Mesenchymal stem cell (in vitro differentiated cells and primary cell): Measurements from ENCODE around the gene MYO15B.

Experiments
- DNase-seq: peaks from one replicate; pipeline ENCODE4 v3.0.0-alpha.2; 2013
- H2AFZ ChIP-seq: one replicate; pipeline ENCODE4 v1.6.1; 2013; ENCODE audit warnings: low read depth, mild to moderate bottlenecking, control low read depth, inconsistent platforms, low read length, moderate library complexity
- H2AK5ac ChIP-seq: 2 replicates; pipeline ENCODE4 v1.6.1; 2013; ENCODE audit warnings: low read length, moderate library complexity, mild to moderate bottlenecking, inconsistent platforms; ENCODE audit not compliant: severe bottlenecking
- H2BK120ac ChIP-seq: one replicate; pipeline ENCODE4 v1.6.1; 2013; ENCODE audit warnings: low read depth, mild to moderate bottlenecking, inconsistent platforms, low read length, moderate library complexity
- H2BK12ac ChIP-seq, 2 experiments: one replicate each; pipeline ENCODE4 v1.6.1; 2013; ENCODE audit warnings: inconsistent platforms in 2 of 2, low read length in 2 of 2, mild to moderate bottlenecking in 2 of 2, moderate library complexity in 2 of 2, control low read depth in 1 of 2
- H2BK15ac ChIP-seq: one replicate; pipeline ENCODE4 v1.6.1; 2013; ENCODE audit warnings: mild to moderate bottlenecking, low read depth, inconsistent platforms; ENCODE audit not compliant: poor library complexity, severe bottlenecking
- H2BK5ac ChIP-seq: 2 replicates; pipeline ENCODE4 v1.6.1; 2013; ENCODE audit warnings: low read depth, mild to moderate bottlenecking, low read length, control low read depth, inconsistent platforms; ENCODE audit not compliant: poor library complexity, severe bottlenecking
- H3K14ac ChIP-seq, 2 experiments: one replicate each; pipeline ENCODE4 v1.6.1; 2013; ENCODE audit warnings: inconsistent platforms in 2 of 2, low read length in 2 of 2, control low read depth in 1 of 2, mild to moderate bottlenecking in 1 of 2, moderate library complexity in 1 of 2
- H3K18ac ChIP-seq, 2 experiments: one replicate each; pipeline ENCODE4 v1.6.1; 2013; ENCODE audit warnings: inconsistent platforms in 2 of 2, low read length in 2 of 2, control low read depth in 1 of 2, low read depth in 1 of 2, mild to moderate bottlenecking in 1 of 2
- H3K23ac ChIP-seq, 2 experiments: one replicate each; pipeline ENCODE4 v1.6.1; 2013; ENCODE audit warnings: inconsistent platforms in 2 of 2, low read length in 2 of 2, mild to moderate bottlenecking in 2 of 2, moderate library complexity in 2 of 2, control low read depth in 1 of 2
- H3K27ac ChIP-seq: 2 replicates; pipeline ENCODE4 v1.5.1; 2013; ENCODE audit warnings: mild to moderate bottlenecking, moderate library complexity, low read length, control low read depth, inconsistent platforms; ENCODE audit not compliant: poor library complexity, severe bottlenecking
- H3K27me3 ChIP-seq, 2 experiments: 2 replicates each; pipeline versions ENCODE4 v1.6.1 to v1.7.0; 2013; ENCODE audit warnings: low read length in 2 of 2, mild to moderate bottlenecking in 2 of 2, moderate library complexity in 2 of 2, control low read depth in 1 of 2, inconsistent platforms in 1 of 2; ENCODE audit not compliant: control insufficient read depth in 1 of 2, insufficient read depth in 1 of 2
- H3K36me3 ChIP-seq, 2 experiments: 2 replicates each; pipeline versions ENCODE4 v1.6.1 to v1.7.0; 2013; ENCODE audit warnings: low read length in 2 of 2, control low read depth in 1 of 2, inconsistent platforms in 1 of 2, low read depth in 1 of 2, mild to moderate bottlenecking in 1 of 2; ENCODE audit not compliant: insufficient read depth in 2 of 2, control insufficient read depth in 1 of 2
- H3K4ac ChIP-seq, 2 experiments: one replicate each; pipeline ENCODE4 v1.6.1; 2013; ENCODE audit warnings: inconsistent platforms in 2 of 2, low read length in 2 of 2, mild to moderate bottlenecking in 2 of 2, moderate library complexity in 2 of 2, control low read depth in 1 of 2, low read depth in 1 of 2
- H3K4me1 ChIP-seq: 2 replicates; pipeline ENCODE4 v1.6.1; 2013; ENCODE audit warnings: low read depth, low read length, control low read depth; ENCODE audit not compliant: control insufficient read depth, insufficient read depth
- H3K4me2 ChIP-seq: 2 replicates; pipeline ENCODE4 v1.6.1; 2013; ENCODE audit warnings: low read length, mild to moderate bottlenecking, inconsistent platforms; ENCODE audit not compliant: poor library complexity, severe bottlenecking
- H3K4me3 ChIP-seq, 2 experiments: 2 replicates each; pipeline versions ENCODE4 v1.5.1 to v1.7.0; 2013; ENCODE audit warnings: low read length in 2 of 2, mild to moderate bottlenecking in 2 of 2, control low read depth in 1 of 2, low read depth in 1 of 2; ENCODE audit not compliant: insufficient read depth in 1 of 2
- H3K79me1 ChIP-seq: replicated peaks from 2 replicates; pipeline ENCODE4 v1.6.1; 2013; ENCODE audit warnings: mild to moderate bottlenecking, control low read depth, low read length, inconsistent platforms; ENCODE audit not compliant: poor library complexity, severe bottlenecking
- H3K9ac ChIP-seq: 2 replicates; pipeline ENCODE4 v1.7.0; 2013; ENCODE audit warnings: mild to moderate bottlenecking, low read length, moderate library complexity
- H3K9me3 ChIP-seq: 2 replicates; pipeline ENCODE4 v1.7.0; 2013; ENCODE audit warnings: mild to moderate bottlenecking, low read length; ENCODE audit not compliant: control insufficient read depth
- H4K8ac ChIP-seq: one replicate; pipeline ENCODE4 v1.6.1; 2013; ENCODE audit warnings: inconsistent platforms, mild to moderate bottlenecking, low read length, moderate library complexity
- H4K91ac ChIP-seq: one replicate; pipeline ENCODE4 v1.6.1; 2013; ENCODE audit warnings: mild to moderate bottlenecking, low read length, inconsistent platforms
- WGBS: methylation state at CpG from one replicate; pipeline ENCODE4 v1.1.7; 2013; ENCODE audit warnings: mixed read lengths; 5-methylcytosine and 5-hydroxymethylcytosine counted together

MYO15B gene

DNA sequence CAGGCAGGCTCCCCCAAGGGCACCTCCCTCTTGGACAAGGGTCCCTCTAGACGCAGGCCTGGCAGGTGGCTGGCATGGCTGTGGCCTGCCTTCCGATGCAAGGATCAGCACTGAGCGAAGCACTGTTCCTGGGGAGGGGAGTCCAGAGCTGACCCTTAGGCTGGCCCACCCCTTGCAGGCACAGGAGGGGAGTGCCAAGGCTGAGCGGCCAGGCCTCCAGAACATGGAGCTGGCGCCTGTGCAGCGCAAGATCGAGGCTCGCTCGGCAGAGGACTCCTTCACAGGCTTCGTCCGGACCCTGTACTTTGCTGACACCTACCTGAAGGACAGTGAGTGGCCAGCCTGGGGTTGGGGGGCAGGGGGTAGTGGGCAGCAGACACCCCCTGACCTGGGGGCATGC is 16.8 kb upstream of the MYO15B start:
- H2BK5ac ChIP-seq: no peak overlapping the region
- H3K4me2 ChIP-seq: no peak overlapping the region
- H3K36me3 ChIP-seq: peaks cover 0 to 8% of the 10 kb centered on the region in 2 experiments
- H3K9me3 ChIP-seq: no peaks in the 10 kb centered on the region
- no peak overlapping the region for H2AFZ ChIP-seq
- H2BK120ac ChIP-seq: no peak overlapping the region
- H2AK5ac ChIP-seq: no peak overlapping the region
- no peak overlapping the region for H3K4ac ChIP-seq
- H3K4me1 ChIP-seq: peaks cover 13% of the 10 kb centered on the region
- H3K18ac ChIP-seq: no peak overlapping the region
- H4K8ac ChIP-seq: peak overlapping the region; percentile 55
- H3K27ac ChIP-seq: no peak overlapping the region
- H3K14ac ChIP-seq: no peak overlapping the region
- 88% methylated on average over 11 of the region's 11 CpGs for WGBS
- no peak overlapping the region for H2BK15ac ChIP-seq
- H3K9ac ChIP-seq: no peak overlapping the region
- H3K4me3 ChIP-seq: no peak overlapping the region
- H3K23ac ChIP-seq: no peak overlapping the region
- no peaks in the 10 kb centered on the region for H3K79me1 ChIP-seq
- H4K91ac ChIP-seq: no peak overlapping the region
- no peak for DNase-seq
- H3K27me3 ChIP-seq: peaks cover 0 to 54% of the 10 kb centered on the region in 2 experiments
- H2BK12ac ChIP-seq: no peak overlapping the region

GRCh38 chr17:75571197-75571884 is 16.3 kb upstream of the MYO15B start:
- no peaks in the 10 kb centered on the region for H3K79me1 ChIP-seq
- H3K9me3 ChIP-seq: no peaks in the 10 kb centered on the region
- peak overlapping the region in 1 of 2 experiments; percentile 43 for H2BK12ac ChIP-seq
- no peak overlapping the region for H2BK5ac ChIP-seq
- no peak overlapping the region for H2AK5ac ChIP-seq
- H3K4ac ChIP-seq: no peak overlapping the region
- no peak overlapping the region for H3K9ac ChIP-seq
- peaks cover 0 to 8% of the 10 kb centered on the region in 2 experiments for H3K36me3 ChIP-seq
- peaks cover 9% of the 10 kb centered on the region for H3K4me1 ChIP-seq
- no peak overlapping the region for H3K27ac ChIP-seq
- 69% methylated on average over 11 of the region's 15 CpGs for WGBS
- no peak overlapping the region for H2BK120ac ChIP-seq
- H2BK15ac ChIP-seq: no peak overlapping the region
- peak; percentile 38 for DNase-seq
- peak overlapping the region in 1 of 2 experiments; percentile 32 for H3K23ac ChIP-seq
- H3K4me3 ChIP-seq: no peak overlapping the region
- H4K91ac ChIP-seq: peak overlapping the region; percentile 22
- H3K18ac ChIP-seq: peak overlapping the region in 1 of 2 experiments; percentile 63
- no peak overlapping the region for H3K4me2 ChIP-seq
- peak overlapping the region; percentile 55 for H4K8ac ChIP-seq
- H3K14ac ChIP-seq: no peak overlapping the region
- H3K27me3 ChIP-seq: peaks cover 0 to 53% of the 10 kb centered on the region in 2 experiments
- H2AFZ ChIP-seq: peak overlapping the region; percentile 76

- Histone ChIP-seq H3K27ac (no peak overlapping the region), H2AFZ (no peak overlapping the region), H3K23ac (no peak overlapping the region), H2BK120ac (no peak overlapping the region), H2BK5ac (no peak overlapping the region), H3K4me3 (no peak overlapping the region), H3K9ac (no peak overlapping the region), H3K14ac (no peak overlapping the region), H2AK5ac (no peak overlapping the region), H3K4me2 (no peak overlapping the region), H2BK15ac (no peak overlapping the region), H3K4ac (no peak overlapping the region), H3K79me1 (no peaks in the 10 kb centered on the region), H4K8ac (no peak overlapping the region), H3K18ac (peak overlapping the region in 1 of 2 experiments; percentile 63), H3K27me3 (peaks cover 0 to 52% of the 10 kb centered on the region in 2 experiments), H3K9me3 (no peaks in the 10 kb centered on the region), H4K91ac (peak overlapping the region; percentile 19), H2BK12ac (no peak overlapping the region), H3K4me1 (peaks cover 7% of the 10 kb centered on the region), H3K36me3 (peaks cover 0 to 8% of the 10 kb centered on the region in 2 experiments)
- no peak for DNase-seq
- 94% methylated on average over 14 of the region's 16 CpGs for WGBS
Measured at GRCh38 chr17:75571885-75572215, 15.8 kb upstream of the MYO15B start.

GRCh38 chr17:75572713-75573539 is 14.7 kb upstream of the MYO15B start:
- 96% methylated on average over 39 of the region's 39 CpGs for WGBS
- H3K79me1 ChIP-seq: no peaks in the 10 kb centered on the region
- H3K18ac ChIP-seq: no peak overlapping the region
- no peak overlapping the region for H2AFZ ChIP-seq
- H4K91ac ChIP-seq: peak overlapping the region; percentile 72
- no peak overlapping the region for H4K8ac ChIP-seq
- peaks cover 0 to 45% of the 10 kb centered on the region in 2 experiments for H3K27me3 ChIP-seq
- no peak overlapping the region for H3K27ac ChIP-seq
- H3K9me3 ChIP-seq: no peaks in the 10 kb centered on the region
- no peak overlapping the region for H2BK15ac ChIP-seq
- no peak overlapping the region for H3K23ac ChIP-seq
- no peak overlapping the region for H2BK120ac ChIP-seq
- H3K4ac ChIP-seq: no peak overlapping the region
- H2BK5ac ChIP-seq: no peak overlapping the region
- no peak overlapping the region for H2BK12ac ChIP-seq
- H3K9ac ChIP-seq: no peak overlapping the region
- no peak for DNase-seq
- H2AK5ac ChIP-seq: no peak overlapping the region
- no peak overlapping the region for H3K14ac ChIP-seq
- peaks cover 5% of the 10 kb centered on the region for H3K4me1 ChIP-seq
- H3K4me2 ChIP-seq: no peak overlapping the region
- peaks cover 0 to 8% of the 10 kb centered on the region in 2 experiments for H3K36me3 ChIP-seq
- H3K4me3 ChIP-seq: no peak overlapping the region
